ENCODE measurements around the gene ANKRD22. TPM values are rescaled to one million over a fixed set of nuclear protein-coding genes. Genes with fewer than 3 reads are reported as not detected.

The ANKRD22 gene
- total and polyA plus RNA-seq, 7 donors: 2.4 to 26.9 (median 9.7) TPM; not detected in 4

GRCh38 chr10:88852327-88852726 is 683 bp upstream of the ANKRD22 start:
- Histone ChIP-seq H3K4me3 (no peak overlapping the region), H3K27me3 (no peaks in the 10 kb centered on the region), H3K27ac (no peak overlapping the region), H3K36me3 (no peaks in the 10 kb centered on the region), H3K4me1 (peaks cover 0 to 9% (median 0%) of the 10 kb centered on the region in 4 donors), H3K9me3 (no peaks in the 10 kb centered on the region)
- intact Hi-C loops (cut with DNase I): no loop called here
- no peak for TF ChIP-seq CTCF (IDR thresholded peaks at IDR 0.05)
- TF ChIP-seq POLR2AphosphoS5 (IDR thresholded peaks at IDR 0.05): no peak
- no peak for TF ChIP-seq EP300 (IDR thresholded peaks at IDR 0.05)
- no peak for TF ChIP-seq POLR2A (IDR thresholded peaks at IDR 0.05)
- WGBS, 2 donors: 19 to 65% methylated on average over 4 of the region's 4 CpGs
- no peak for DNase-seq

- H3K27me3 ChIP-seq: no peaks in the 10 kb centered on the region
- no peak for TF ChIP-seq POLR2AphosphoS5 (IDR thresholded peaks at IDR 0.05)
- no peak for TF ChIP-seq EP300 (IDR thresholded peaks at IDR 0.05)
- H3K9me3 ChIP-seq: no peaks in the 10 kb centered on the region
- WGBS, 2 donors: 21 to 62% methylated on average over 1 of the region's 1 CpG
- no peak overlapping the region for H3K4me3 ChIP-seq
- intact Hi-C loops (cut with DNase I): no loop called here
- H3K27ac ChIP-seq: no peak overlapping the region
- H3K36me3 ChIP-seq: no peaks in the 10 kb centered on the region
- DNase-seq: no peak
- H3K4me1 ChIP-seq: peaks cover 0 to 8% (median 0%) of the 10 kb centered on the region in 4 donors
Measured at GRCh38 chr10:88850712-88851111, 932 bp downstream of the ANKRD22 start.

- 52 to 86% methylated on average over 1 of the region's 1 CpG for WGBS, 2 donors
- H3K4me1 ChIP-seq: no peaks in the 10 kb centered on the region
- no peak for TF ChIP-seq EP300 (IDR thresholded peaks at IDR 0.05)
Measured at GRCh38 chr10:88849234-88849633, 2.4 kb downstream of the ANKRD22 start.

GRCh38 chr10:88848499-88848898 is 3.1 kb downstream of the ANKRD22 start:
- Histone ChIP-seq H3K9me3 (no peaks in the 10 kb centered on the region), H3K27ac (no peak overlapping the region), H3K36me3 (no peaks in the 10 kb centered on the region), H3K4me1 (no peaks in the 10 kb centered on the region), H3K27me3 (no peaks in the 10 kb centered on the region), H3K4me3 (no peak overlapping the region)
- no peak for DNase-seq
- TF ChIP-seq POLR2AphosphoS5 (IDR thresholded peaks at IDR 0.05) (no peak), CTCF (IDR thresholded peaks at IDR 0.05) (no peak), EP300 (IDR thresholded peaks at IDR 0.05) (no peak), POLR2A (IDR thresholded peaks at IDR 0.05) (no peak)
- intact Hi-C loops (cut with DNase I): no loop called here
- 2 to 4% methylated on average over 1 of the region's 1 CpG for WGBS, 2 donors

More at GRCh38 chr10:88849234-88849633, 2.4 kb downstream of the ANKRD22 start:
- no peak for DNase-seq
- Histone ChIP-seq H3K36me3 (no peaks in the 10 kb centered on the region), H3K9me3 (no peaks in the 10 kb centered on the region), H3K27me3 (no peaks in the 10 kb centered on the region), H3K27ac (no peak overlapping the region), H3K4me3 (no peak overlapping the region)
- intact Hi-C loops (cut with DNase I): no loop called here

- Histone ChIP-seq H3K36me3 (no peaks in the 10 kb centered on the region), H3K9me3 (no peaks in the 10 kb centered on the region), H3K27me3 (no peaks in the 10 kb centered on the region), H3K27ac (no peak overlapping the region), H3K4me3 (no peak overlapping the region), H3K4me1 (no peaks in the 10 kb centered on the region)
- intact Hi-C loops (cut with DNase I): no loop called here
- no peak for DNase-seq
- 89 to 91% methylated on average over 4 of the region's 4 CpGs for WGBS, 2 donors
- TF ChIP-seq CTCF (IDR thresholded peaks at IDR 0.05) (no peak), EP300 (IDR thresholded peaks at IDR 0.05) (no peak), POLR2AphosphoS5 (IDR thresholded peaks at IDR 0.05) (no peak), POLR2A (IDR thresholded peaks at IDR 0.05) (no peak)
Measured at GRCh38 chr10:88843171-88843570, 8.5 kb downstream of the ANKRD22 start.

Data from sigmoid colon (tissue), 7 donors.